ENCODE data around the gene MCEMP1. TPM values are rescaled to one million over a fixed set of nuclear protein-coding genes. Genes with fewer than 3 reads are reported as not detected.

Gene MCEMP1
- total RNA-seq, 1 experiment from 2014 or later, result not detected

DNA sequence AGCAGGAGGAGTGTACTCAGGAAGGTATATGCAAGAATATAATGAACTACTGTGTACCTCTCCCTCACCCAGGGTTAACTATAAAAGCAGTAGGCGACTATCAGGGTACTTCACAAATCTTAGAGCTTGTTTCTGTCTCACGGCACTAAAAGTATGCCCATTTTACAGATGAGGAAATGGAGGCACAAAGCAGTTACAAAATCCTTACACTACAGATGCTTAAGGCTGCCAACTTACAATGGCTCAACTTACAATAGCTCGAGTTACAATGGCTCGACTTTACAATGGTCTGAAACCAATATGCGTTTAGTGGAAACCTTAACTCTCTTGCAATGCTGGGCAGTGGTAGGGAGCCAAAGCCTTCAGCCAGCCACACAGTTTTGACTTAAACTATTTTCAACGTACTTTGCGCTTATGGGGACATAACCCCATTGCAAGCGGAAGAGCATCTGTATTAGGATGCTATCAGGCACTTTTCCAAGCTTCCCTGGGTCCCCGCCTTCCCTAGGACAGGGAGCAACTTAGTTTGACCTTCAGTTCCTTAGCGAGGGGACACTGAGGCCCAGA is 20.9 kb downstream of the MCEMP1 start:
- DNase-seq (ENCODE audit: low read depth), result no peak

DNA sequence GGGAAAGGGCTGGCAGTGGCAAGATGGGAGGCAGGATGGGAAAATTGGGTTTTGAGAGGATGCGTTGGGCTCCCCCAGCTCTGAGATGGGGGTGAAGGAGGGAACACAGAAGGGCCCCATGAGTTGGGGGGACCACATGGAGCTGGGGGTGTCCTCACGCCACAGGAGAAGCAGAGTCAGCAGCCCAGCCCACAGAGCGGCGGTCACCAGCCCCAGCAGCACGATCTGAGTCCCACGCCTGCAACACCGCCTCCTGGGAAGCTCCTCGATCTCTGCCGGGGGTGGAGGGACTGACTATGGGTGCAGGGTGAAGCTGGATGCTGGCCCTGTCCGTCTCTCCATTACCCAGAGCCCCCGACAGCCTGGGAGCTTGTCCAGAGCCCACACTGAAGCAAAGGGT is 21.7 kb downstream of the MCEMP1 start:
- no peak for DNase-seq (ENCODE audit: low read depth)

DNA sequence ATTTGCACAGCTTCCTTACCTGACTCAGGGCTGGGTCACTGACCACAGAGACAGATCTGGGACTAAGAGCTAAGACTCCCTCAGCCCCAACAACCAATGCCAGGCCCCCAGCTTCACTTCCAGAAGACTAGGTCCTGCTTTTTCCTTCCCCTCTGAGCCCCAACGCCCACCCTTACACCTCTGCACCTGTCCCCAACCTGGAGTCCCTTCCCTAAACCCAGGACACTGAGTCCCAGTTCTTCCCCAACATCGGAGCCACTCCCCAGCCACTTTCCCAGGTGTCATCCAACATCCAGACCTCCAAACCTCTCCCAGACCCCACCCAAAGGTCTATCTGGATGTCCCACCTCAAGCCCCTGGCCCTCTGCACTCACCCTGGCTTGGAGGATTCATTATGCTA is 22.1 kb downstream of the MCEMP1 start:
- no peak for DNase-seq (ENCODE audit: low read depth)

DNA sequence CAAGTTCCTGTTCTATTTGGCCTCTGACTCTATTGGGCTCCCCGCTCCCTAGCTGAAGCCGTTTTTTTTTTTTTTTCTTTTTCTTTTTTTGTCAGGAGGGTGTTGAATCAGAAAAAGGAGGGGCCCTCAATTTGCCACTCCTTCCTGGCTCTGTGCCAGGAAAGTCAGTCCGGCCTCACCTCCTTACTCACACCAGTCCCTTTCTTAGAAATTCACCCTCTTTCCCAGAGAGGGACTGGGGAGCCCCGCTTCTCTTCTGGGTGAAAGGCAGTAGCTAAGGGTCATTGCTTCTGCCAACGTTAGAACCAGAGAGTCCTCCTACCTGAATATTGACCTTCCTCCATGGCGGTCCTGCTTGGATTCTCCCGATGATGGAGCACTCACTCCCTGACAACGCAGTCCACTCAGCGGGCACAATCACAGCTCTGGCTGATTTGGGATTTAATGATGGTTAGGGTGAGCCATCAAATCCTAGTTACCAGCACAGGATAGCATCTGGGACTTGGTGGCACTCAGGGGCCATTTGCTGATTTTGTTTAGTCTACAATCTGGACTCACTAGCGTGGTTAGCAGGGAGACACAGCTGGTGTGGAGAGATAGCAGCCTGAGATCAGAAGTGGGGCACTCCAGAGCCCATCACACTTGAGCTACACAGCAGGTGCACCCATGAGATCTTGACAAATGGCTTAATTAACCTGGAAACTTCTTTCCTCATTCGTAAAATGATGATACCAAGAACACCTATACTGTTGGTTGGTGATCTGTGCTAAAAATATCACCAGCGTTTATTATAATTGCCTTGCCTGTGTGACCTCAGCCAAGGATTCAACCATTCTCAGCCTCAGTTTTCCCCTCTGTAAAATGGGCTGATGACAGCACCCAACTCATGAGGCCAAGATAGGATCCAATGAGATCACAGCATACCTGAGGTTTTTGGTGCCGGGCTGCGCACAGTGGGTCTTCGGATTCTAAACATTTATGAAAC is 22.8 kb downstream of the MCEMP1 start:
- no peak for DNase-seq (ENCODE audit: low read depth)

DNA sequence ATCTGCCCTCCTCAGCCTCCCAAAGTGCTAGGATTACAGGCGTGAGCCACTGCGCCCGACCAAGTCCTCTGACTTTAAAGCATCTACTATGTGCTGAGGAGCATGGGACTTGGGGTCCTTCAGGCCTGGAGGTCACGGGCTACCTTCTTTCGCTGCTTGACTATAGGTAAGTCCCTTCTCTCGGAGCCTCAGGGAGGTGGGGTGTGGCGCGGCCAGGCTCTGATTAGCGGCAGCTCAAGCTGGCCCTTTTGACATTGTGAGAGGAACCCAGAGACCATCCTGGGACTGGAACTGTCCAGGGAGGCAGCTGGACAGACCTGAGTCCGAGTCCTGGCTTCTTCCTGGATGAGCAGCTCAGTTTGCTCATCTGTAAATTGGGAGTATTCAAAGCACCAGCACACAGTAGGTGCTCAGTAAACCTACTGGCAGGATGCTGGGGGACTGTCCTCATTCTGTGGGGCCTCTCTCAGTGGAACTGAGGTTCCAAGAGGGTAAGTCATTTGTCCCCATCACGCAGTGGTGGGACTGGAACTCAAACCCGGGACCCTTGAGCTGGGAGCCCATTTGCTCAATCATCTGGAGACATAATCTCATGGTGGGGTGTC is 24.3 kb downstream of the MCEMP1 start:
- no peak for DNase-seq (ENCODE audit: low read depth)

DNA sequence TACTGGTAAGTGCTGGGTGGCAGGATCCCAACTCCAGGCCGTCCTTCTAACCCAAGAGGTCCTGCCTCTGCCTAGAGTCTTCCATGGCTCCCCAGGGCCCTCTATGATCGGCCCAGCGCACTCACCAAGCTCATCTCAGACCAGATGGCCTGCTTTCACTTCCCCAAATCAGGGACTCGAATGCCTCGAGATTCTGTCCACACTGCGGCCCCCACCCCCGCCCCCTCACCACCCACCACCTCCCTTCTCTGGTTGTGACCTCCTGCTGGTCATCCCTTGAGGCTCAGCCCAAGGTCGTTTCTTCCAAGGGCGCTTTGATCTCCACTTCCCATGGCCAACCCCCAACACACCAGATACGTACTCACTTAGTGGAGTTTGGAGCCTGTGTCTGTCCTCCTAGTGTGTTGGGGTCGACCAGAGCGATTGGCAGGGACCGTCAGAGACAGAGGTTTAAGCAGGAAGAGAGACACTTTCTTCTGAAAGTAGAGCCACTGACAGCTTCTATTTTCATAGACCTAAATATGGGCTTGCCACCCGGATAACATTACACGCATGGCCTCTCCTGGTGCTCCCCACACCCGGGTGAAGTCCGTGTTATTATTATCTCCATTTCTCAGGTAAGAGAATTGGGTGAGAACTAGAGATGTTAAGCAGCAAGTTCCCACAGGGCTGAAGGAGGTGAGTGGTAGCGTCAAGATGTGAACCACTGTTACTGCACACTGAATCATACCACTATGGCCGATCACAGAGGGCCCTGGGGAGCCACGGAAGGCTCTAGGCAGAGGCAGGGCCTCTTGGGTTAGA is 25.0 kb downstream of the MCEMP1 start, which contains the start of gene FCER2:
Gene FCER2 (minus strand): TSS at position 478 of the 804 bp plus-strand sequence. CDS start 2,371 bp downstream, outside the sequence.
- no peak for DNase-seq (ENCODE audit: low read depth)

DNA sequence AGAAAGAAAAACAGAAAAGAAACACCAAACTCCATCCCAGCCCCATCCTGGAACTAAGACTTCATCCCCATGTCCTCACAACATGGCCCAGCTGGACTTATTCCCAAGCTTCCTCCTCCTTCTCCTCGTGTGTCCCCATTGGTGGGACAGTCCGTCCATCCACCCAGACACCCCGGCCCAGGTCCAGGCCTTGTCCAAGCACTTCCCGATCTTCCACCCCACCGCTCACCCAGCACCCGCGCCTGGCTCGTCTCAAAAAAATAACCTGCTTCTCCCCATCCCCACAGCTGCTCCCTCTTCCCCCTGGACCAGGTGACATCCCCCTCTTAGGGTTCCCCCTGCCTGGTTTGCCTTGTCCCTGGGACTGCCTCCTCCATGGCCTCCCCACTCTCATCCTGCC is 26.4 kb downstream of the MCEMP1 start:
- no peak for DNase-seq (ENCODE audit: low read depth)

DNA sequence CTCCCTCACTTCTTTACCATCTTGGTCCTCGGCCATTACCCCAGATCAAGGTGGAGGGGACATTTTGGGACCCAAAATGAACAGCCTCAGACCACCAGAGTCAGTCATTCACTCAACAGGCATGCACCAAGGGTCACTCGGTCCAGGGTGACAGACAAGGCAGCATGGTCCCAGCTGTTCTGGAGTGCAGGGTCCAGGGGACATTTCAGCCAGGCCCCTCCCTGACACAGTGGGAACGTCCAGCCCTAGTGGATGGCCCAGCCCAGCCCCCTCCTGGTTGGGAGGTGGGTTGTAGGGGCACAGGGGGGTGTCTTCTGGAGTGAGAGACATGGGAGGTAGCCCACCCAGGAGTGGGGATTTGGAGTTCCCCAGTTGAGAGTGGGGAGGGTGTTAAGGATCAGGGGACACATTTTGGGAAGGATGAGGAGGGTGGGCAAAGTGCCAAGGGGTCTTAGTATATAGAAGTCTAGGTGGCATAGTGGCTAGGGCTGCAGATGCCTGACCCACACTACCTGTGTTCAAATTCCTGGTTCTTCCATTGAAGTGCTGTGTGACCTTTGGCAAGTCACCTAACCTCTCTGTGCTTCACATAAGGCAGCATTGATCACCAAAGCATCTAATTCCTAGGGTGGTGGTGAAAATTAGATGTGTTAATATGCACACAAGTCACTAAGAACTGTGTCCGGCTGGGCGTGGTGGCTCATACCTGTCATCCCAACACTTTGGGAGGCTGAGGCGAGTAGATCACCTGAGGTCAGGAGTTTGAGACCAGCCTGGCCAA is 27.6 kb downstream of the MCEMP1 start:
- DNase-seq (ENCODE audit: low read depth), result no peak

DNA sequence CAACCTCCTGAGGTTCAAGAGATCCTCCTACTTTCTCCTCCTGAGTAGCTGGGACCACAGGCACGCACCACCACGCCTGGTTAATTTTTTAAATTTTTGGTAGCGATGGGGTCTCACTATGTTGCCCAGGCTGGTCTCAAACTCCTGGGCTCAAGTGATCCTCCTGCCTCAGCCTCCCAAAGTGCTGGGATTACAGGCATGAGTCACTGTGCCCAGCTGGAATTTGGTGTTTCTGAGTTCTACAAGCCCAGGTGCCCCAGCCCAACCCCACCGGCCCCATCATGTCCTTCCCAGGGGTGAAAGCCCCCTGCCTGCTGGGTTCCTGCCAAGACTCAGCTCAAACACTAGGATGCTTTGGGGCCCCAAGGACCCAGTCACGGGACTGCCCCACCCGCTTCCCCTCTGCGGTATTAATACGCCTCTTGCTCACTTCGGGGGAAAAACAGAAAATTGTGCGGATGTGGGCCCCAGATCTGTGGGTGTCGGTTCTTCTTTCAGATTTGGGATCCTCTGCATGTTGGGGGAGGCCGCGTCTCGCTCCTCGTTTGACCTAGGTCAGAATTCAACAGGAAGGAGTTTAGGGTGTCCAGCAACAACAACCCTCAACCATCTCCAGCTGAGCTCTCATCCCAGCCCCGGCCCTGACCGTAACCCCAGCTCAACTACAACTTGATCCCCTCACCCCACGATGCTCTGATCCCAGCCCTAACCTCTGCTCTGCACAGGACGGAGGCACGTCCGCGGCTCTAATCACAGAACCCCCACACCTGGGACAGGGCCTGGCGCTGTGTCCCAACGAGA is 28.7 kb downstream of the MCEMP1 start:
- DNase-seq (ENCODE audit: low read depth), result no peak

DNA sequence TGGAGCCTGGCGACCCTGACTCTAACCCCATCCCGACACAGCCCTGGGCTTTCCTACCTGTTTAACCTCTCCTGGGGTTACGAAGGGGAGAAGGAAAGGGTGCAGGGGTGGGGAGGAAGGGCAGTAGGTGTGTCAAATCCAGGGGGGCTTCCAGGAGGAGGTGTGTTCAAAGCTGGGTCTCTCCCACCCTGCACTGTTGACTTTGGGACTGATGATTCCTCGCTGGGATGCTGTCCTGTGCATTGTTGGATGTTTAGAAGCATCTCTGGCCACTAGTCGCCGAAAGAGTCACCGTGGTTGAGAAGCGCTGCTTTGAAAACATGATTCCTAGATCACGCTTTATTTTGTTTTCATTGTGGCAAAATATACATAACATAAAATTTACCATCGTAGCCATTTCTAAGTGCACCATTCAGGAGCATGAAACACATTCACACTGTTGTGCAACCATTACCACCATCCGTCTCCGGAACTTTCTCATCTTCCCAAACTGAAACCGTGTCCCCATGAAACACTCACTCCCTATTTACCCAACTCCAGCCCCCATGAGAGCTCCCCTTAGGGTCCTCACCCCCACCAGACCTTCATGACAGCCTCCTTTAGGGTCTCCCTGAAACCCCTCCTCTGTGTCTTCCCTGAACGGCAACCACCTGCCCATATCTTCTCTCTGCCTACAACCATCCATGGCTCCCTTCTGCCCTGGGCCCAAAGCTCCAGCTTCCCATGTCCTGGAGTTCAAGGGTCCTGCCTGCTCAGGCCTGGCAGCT is 29.5 kb downstream of the MCEMP1 start:
- no peak for DNase-seq (ENCODE audit: low read depth)

DNA sequence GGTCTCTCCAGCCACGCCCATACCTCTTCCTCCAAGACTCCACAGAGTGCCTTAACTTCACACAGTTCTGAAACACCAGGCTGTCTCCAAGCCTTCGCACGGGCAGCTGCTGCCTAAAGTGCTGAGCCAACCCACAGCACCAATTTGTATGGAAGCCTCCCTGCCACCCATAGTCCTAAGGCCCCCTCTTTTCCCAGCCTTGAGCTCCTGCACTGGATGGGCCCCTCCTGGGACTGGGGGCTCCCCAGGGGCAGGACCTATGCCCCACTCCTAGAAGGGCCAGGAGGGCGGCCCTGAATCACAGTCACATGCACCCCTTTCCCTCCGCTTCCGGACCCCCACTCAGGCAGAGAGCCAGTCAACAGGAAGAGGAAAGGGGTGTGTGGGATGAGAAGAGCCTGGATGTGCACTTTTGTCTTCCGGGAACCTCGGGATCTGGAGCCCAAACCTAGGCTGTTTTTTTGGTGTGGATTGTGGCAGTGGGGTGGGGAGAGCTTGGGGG is 30.1 kb downstream of the MCEMP1 start:
- no peak for DNase-seq (ENCODE audit: low read depth)

DNA sequence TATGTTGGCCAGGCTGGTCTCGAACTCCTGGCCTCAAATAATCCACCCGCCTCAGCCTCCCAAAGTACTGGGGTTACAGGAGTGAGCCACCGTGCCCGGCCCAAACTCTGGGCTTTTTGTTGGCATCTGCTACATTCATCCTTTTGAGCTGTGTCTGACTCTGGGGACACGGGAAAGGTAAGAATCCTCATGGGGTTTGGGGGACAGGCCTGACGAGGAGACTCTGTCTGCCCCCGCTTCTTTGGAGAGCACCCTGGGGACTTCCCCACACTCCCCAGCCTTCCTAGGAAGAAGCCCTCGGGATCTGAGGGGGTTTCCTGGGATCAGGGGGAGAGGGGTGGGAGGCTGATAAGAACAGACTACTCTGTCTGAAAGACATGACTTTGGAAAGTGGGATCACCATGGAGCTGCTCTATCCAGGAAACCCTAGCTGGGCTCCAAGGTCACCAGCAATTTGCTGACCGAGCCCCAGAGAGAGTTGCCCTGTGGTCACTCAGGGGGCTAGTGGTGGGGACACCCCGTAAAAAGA is 33.1 kb downstream of the MCEMP1 start:
- DNase-seq (ENCODE audit: low read depth), result no peak

DNA sequence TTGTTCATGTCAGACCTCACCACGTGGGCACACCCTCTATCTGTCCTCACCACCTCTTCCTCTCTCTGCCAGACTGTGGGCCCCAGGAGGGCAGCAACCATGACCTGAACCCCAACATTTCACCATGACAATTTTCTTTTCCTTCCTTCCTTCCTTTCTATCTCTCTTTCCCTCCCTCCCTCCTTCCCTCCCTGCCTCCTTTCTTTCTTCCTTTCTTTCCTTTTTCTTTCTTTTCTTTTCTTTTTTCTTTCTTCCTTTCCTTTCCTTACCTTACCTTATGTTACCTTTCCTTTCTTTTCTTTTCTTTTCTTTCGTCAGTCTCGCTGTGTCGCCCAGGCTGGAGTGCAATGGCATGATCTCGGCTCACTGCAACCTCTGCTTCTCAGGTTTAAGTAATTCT is 33.7 kb downstream of the MCEMP1 start:
- DNase-seq (ENCODE audit: low read depth), result no peak

DNA sequence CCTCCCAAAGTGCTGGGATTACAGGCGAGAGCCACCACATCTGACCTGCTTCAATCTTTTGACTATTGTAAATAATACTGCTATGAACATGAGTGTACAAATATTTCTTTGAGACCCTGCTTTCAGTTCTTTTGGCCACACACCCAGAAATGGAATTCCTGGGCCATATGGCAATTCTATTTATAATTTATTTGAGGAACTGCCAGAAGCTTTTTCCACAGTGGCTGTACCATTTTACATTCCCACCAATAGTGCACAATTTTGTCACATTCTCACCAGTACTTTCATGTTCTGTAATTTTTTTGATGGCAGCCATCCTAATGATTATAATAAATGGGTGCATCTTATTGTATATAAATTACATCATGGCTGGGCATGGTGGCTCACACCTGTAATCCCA is 38.8 kb downstream of the MCEMP1 start:
- no peak for DNase-seq (ENCODE audit: low read depth)

DNA sequence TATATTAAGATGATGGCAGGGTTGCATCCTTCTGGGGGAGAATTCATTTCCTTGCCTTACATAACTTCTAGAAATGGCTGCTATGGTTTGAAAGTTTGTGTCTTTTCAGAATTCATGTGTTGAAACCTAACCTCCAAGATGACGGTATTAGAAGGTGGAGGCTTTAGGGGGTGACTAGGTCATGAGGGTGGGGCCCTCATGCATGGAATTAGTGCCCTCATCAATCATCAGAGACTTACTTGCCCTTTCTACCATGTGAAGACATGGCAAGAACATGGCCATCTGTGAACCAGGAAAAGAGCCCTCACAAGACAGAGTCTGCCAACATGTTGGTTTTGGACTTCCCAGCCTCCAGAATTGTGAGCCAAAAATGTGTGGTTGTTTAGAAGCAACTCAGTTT is 39.9 kb downstream of the MCEMP1 start:
- no peak for DNase-seq (ENCODE audit: low read depth)

DNA sequence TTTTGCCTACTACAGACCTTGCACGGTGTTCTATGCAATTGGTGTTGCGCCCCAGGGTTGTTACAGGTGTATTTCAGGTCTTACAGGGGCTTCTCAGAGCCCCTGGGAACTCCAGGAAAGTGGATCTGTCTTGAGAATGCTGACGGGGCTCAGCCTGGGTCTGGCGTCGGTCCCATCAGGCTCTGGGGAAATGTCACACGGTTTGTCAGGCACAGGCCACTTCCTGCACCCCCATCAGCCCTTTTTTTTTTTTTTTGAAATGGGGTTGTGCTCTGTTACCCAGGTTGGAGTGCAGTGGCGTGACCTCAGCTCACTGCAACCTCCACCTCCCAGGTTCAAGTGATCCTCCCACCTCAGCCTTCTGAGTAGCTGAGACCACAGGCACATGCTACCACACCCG is 41.8 kb downstream of the MCEMP1 start:
- DNase-seq (ENCODE audit: low read depth), result no peak

DNA sequence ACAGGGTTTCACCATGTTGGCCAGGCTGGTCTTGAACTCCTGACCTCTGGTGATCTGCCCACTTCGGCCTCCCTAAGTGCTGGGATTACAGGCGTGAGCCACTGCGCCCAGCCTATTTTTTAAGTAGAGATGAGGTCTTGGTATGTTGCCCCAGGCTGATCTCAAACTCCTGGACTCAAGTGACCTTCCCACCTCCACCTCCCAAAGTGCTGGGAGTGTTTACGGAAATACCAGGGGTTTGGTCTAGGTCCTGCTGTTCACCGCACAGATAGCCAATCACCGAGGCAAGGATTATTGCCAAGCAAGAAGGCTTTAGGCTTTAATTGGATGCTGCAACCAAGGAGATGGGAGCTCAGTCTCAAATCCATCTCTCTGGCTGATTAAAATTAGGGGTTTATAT is 43.5 kb downstream of the MCEMP1 start:
- no peak for DNase-seq (ENCODE audit: low read depth)

DNA sequence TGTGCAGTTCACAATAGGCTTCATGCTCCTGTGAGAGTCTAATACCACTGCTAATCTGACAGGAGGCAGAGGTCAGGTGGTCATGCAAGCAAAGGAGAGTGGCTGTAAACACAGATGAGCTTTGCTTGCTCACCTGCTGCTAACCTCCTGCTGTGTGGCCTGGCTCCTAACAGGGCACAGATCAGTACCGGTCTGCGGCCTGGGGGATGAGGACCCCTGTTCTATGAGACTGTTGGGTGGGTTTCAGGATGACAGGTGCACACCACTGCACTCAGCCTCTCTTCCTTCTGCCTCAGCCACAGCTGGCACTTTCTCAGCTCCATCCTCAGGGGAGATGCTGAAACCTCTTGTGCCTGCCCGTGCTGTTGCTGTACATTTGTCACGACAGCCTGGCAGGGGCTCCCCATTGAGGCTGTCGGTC is 45.4 kb downstream of the MCEMP1 start:
- no peak for DNase-seq (ENCODE audit: low read depth)

DNA sequence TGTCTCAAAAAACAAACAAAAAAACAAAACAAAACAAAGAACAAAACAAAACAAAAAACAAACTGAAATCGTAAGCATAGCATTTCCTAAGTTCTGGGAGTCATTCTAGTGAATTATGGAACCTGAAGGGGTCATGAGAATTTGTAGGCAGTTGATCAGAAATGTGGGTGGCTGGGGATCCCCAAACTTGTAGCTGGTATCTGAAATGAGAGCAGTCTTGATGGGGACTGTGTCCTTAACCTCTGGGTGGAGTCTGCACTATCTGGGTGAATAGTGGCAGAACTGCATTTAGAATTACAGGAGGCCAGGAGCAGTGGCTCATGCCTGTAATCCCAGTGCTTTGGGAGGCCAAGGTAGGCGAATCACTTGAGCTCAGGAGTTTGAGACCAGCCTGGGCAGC is 48.9 kb downstream of the MCEMP1 start:
- DNase-seq (ENCODE audit: low read depth), result no peak

All from LHCN-M2 (cell line).